ENCODE data around the gene KDELR1.

Gene KDELR1

DNA sequence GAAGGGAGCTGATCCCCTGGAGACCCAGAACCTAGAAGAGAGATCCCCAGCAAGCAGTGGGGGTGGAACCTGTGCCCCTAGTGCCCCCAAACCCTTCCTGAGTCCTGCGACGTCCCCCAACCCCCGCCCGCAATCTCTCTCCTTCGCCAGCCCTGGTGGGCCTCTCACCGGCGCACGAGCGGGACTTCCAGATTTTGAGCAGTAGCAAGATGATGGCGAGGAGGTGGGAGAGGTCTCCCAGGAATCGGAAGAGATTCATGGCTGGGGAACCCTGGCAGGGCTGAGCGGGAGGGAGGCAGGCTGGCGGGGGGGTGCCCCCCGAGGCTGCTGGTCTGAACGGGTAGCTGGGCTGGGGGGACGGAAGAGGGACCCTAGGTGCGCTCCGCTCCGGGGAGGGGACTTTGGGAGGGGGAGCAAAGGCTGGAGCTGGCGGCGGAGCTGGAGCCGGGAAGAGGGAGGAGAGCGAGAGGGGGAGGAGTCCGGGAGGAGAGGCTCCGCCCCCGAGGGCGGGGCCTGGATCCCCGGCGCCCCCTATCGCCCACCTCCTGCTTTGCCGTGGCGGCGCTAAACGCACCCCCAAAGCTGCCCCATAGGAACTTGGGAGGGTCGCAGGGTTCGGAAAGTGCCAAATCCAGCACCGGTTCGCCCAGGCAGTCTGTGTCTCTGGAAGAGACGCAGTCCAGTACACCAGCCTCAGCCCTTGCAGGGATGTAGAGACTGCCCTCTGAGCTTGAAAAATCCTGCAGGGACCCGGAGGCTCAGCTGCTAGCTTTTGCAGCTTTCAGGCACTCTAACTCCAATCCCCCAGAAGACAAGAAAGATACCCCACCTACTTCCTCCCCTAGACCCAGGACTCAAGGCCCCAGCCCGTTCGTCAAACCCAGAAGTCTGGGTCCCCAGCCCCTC is at the start of gene KDELR1:
Gene KDELR1 (minus strand): TSS at position 452 of the 906 bp plus-strand sequence. CDS start 193 bp downstream, at position 259.
- Mint-ChIP-seq H3K27ac (peak within 1 kb of the TSS; percentile 98), H3K4me3 (peak within 1 kb of the TSS; percentile 95), H3K4me1 (peaks cover 49% of the 10 kb centered on the region), H3K9me3 (no peaks in the 10 kb centered on the region), H3K36me3 (peaks cover 31% of the 10 kb centered on the region)
- ATAC-seq (peak; percentile 76), DNase-seq (ENCODE audit: low spot score in 2 of 2) (peak; percentile 89 to 92)

DNA sequence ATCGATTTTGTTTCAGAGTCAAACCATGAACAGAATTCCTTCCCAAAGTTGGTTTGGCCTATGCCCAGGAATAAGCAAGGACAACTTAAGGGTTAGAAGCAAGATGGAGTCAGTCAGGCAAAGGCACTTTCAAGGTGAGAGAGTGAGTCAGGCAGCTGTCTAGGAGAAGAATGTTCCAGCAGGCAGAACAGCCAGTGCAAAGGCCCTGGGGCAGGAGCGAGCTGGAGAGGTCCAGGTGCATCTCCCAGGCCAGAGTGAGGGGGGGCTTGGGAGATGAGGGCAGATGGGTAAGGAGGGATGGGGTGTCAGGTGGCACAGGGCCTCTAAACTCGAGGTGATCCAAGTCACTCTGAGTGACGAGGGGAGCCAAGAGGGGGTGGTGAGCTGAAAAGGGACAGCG is 45.2 kb upstream of the KDELR1 start:
- no peak overlapping the region for H3K27ac Mint-ChIP-seq
- H3K36me3 Mint-ChIP-seq = no peaks in the 10 kb centered on the region
- no peak for DNase-seq (ENCODE audit: low spot score in 2 of 2)
- H3K4me1 Mint-ChIP-seq = no peaks in the 10 kb centered on the region
- no peak for ATAC-seq
- H3K4me3 Mint-ChIP-seq = no peak overlapping the region
- no peaks in the 10 kb centered on the region for H3K9me3 Mint-ChIP-seq

DNA sequence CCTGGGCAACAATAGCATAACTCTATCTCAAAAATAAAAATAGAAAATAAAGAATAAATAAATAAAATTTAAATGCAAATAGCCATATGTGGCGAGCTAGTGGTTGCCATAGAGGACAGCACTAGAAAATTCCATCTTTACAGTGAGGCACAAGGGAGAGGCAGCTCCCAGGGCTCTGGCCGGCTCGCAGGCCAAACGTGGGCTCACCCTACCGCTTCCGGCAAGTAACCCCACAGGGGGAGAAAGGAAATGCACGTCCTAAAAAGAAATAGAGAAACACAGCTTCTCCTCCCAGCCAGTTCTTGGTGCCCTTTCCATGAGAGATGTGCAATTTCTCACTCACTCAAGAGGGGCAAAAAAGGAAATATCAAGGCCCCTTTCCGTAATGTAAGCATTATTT is 42.0 kb upstream of the KDELR1 start:
- H3K9me3 Mint-ChIP-seq = no peaks in the 10 kb centered on the region
- no peaks in the 10 kb centered on the region for H3K36me3 Mint-ChIP-seq
- no peak overlapping the region for H3K27ac Mint-ChIP-seq
- no peaks in the 10 kb centered on the region for H3K4me1 Mint-ChIP-seq
- H3K4me3 Mint-ChIP-seq = no peak overlapping the region
- ATAC-seq (no peak), DNase-seq (ENCODE audit: low spot score in 2 of 2) (no peak)

DNA sequence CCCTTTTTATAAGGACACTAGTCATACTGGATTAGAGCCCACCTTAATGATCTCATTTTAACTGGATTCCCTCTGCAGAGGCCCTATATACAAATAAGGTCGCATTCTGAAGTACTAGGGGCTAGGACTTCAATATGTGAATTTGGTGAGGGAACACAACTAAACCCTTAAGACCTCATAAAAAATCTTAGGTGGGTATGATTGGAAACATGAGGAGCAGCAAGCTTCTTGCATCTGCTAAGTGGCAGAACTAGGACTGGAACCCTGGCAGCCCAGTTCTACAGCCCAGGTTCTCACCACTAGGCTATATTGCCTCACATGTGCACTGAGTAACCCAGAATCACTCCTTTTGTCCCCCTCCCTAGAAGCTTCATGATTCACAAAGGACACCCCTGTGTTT is 37.3 kb upstream of the KDELR1 start:
- Mint-ChIP-seq H3K4me3 (no peak overlapping the region), H3K27ac (no peak overlapping the region), H3K4me1 (peaks cover 7% of the 10 kb centered on the region), H3K36me3 (no peaks in the 10 kb centered on the region), H3K9me3 (no peaks in the 10 kb centered on the region)
- DNase-seq (ENCODE audit: low spot score in 2 of 2) (no peak), ATAC-seq (no peak)

DNA sequence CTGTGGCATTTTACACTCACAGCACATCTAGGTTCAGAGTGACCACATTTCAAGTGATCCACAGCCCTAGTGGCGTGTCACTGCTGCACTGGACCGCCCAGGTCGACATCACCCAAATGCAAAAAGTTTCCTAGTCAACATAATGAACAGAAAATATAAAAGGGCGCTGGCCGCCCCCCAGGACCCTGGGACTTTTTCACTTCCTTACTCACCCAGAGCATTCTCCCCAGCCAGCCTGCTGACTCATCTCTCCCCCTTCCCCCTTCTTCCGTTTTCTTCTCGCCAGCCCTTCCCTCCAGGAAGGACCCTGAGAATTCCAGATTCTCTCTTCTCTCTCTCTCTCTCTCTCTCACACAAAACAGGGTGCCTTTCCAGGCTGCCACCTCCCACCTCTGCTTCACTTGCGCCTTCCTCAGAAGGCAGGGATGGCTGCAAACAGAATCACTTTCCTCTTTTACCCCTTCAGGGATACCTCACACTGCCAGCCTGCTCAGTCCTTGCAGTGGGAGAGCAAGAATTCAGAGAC is 33.4 kb upstream of the KDELR1 start:
- peaks cover 7% of the 10 kb centered on the region for H3K4me1 Mint-ChIP-seq
- no peak overlapping the region for H3K4me3 Mint-ChIP-seq
- H3K27ac Mint-ChIP-seq = no peak overlapping the region
- no peaks in the 10 kb centered on the region for H3K9me3 Mint-ChIP-seq
- DNase-seq (ENCODE audit: low spot score in 2 of 2) = no peak
- ATAC-seq = no peak
- no peaks in the 10 kb centered on the region for H3K36me3 Mint-ChIP-seq

DNA sequence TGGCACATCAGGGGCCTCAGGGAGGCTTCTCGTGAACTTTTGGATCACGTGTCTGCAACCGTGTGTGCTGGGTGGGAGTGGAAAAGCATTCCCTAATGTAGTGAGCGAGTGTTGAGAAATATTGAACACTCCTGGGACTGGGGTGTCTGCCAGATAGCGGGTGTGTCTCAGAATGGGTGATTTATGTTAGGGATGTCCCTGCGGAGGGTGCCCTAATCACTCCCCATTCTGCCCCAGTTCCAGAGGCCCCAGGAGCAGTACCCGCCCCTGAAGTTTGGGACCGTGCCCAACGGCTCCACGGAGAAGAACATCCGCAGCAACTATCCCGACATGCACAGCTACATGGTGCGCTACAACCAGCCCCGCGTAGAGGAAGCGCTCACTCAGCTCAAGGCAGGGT is 30.2 kb upstream of the KDELR1 start:
- H3K36me3 Mint-ChIP-seq = peaks cover 17% of the 10 kb centered on the region
- ATAC-seq (no peak), DNase-seq (ENCODE audit: low spot score in 2 of 2) (no peak)
- H3K27ac Mint-ChIP-seq = no peak overlapping the region
- H3K9me3 Mint-ChIP-seq = no peaks in the 10 kb centered on the region
- H3K4me1 Mint-ChIP-seq = peaks cover 29% of the 10 kb centered on the region
- H3K4me3 Mint-ChIP-seq = no peak overlapping the region

DNA sequence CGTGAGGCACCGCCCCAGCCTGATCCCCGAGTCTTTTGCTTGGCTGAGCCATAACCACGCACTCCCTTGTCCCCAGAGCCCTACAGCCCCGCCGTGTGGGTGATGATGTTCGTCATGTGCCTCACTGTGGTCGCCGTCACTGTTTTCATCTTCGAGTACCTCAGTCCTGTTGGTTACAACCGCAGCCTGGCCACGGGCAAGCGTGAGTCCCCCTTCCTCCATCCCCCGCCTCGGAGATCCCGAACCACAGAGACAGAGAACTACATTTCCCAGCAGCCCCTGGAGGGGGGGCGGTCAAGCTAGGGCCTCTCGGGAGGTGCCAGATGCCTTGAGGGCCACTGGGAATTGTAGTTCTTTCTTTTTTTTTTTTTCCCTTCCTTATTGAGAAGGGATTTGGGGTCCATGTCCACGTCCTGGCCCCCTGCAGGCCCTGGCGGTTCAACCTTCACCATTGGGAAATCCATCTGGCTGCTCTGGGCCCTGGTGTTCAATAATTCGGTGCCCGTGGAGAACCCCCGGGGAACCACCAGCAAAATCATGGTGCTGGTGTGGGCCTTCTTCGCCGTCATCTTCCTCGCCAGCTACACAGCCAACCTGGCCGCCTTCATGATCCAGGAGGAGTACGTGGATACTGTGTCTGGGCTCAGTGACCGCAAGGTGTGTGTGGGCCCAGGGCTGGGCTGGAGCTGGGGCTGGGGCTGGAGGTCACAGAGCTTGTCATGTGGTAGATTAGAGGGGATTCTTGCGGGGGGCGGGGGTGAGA is 28.0 kb upstream of the KDELR1 start:
- Mint-ChIP-seq H3K27ac (peak overlapping the region; percentile 97), H3K4me1 (peaks cover 28% of the 10 kb centered on the region), H3K36me3 (peaks cover 17% of the 10 kb centered on the region), H3K9me3 (no peaks in the 10 kb centered on the region), H3K4me3 (peak overlapping the region; percentile 70)
- ATAC-seq (peak; percentile 90), DNase-seq (ENCODE audit: low spot score in 2 of 2) (peak; percentile 61 to 88)

DNA sequence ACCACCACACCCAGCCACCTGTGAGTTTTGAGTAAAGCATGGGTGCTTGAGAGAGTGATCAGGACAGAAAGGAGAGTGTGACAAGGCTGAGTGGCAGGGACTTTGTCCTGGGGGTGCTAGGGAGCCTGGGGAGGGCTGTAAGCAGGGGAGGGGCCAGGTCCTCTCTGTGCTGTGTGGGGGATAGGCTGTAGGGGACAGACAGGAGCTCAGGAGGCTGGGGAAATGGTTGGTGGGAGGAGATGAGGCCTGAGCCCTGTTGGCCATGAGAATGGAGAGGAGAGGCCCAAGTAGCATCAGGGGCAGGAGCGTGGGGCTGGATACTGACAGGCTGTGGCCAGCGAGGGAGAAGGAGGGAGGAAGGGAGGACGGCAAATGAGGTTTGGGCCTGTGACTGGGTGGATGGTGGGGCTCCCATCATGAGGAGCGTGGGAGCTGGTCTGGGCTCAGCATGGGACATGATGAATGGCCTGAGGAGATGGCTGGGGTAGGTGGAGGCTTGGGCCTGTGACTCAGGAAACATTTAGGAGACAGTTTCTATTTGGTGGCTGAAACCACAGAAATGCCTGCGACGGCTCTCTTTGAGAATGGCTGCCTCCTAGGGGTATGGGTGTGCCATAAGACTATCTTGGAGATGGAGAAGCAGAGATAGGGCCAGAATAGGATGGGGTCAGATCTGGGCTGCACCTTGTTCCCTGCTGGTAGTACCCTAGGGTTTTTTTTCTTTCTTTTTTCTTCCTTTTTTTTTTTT is 27.1 kb upstream of the KDELR1 start:
- no peaks in the 10 kb centered on the region for H3K9me3 Mint-ChIP-seq
- ATAC-seq (peak; percentile 65), DNase-seq (ENCODE audit: low spot score in 2 of 2) (peak in 1 of 2 donors; percentile 54)
- H3K27ac Mint-ChIP-seq = peak overlapping the region; percentile 97
- peaks cover 35% of the 10 kb centered on the region for H3K4me1 Mint-ChIP-seq
- H3K4me3 Mint-ChIP-seq = peak overlapping the region; percentile 70
- peaks cover 17% of the 10 kb centered on the region for H3K36me3 Mint-ChIP-seq

DNA sequence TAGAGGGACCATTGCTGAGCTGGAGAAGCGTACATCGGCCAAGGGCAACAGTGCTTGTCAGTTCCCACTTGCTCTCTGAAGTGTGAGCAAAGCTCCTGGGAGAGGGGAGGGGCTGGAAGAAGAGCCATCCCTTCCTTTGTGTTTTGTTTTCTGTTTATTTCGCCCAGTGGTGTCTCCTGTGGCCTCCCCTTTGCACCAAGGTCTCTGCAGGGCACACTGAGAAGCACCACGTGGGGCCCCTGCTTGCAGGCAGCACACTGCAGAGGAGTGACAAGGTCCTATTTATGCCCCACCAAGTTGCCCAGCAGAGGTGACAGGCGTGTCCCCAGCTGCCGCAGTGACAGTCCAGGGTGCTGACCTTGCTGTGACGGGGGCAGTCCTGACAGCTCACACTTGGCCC is 26.1 kb upstream of the KDELR1 start:
- Mint-ChIP-seq H3K4me3 (no peak overlapping the region), H3K27ac (peak overlapping the region; percentile 97), H3K36me3 (peaks cover 17% of the 10 kb centered on the region), H3K9me3 (no peaks in the 10 kb centered on the region), H3K4me1 (peaks cover 35% of the 10 kb centered on the region)
- no peak for DNase-seq (ENCODE audit: low spot score in 2 of 2)
- ATAC-seq = no peak

DNA sequence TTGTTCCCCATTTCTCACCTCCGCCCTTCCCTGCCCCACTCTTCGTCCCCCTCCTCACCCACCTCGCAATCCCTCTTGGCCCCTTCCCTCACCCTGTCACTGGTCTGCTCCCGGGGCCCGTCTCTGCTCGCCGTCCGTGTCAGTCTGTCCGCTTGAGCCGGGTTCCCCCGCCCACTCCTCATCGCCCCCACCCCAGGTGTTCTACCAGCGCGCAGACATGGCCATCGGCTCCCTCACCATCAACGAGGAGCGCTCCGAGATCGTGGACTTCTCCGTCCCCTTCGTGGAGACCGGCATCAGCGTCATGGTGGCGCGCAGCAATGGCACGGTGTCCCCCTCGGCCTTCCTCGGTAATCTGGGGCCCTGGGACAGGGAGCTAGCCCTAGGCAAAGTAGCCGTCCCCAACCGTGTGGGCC is 24.5 kb upstream of the KDELR1 start:
- DNase-seq (ENCODE audit: low spot score in 2 of 2) (no peak), ATAC-seq (no peak)
- Mint-ChIP-seq H3K9me3 (no peaks in the 10 kb centered on the region), H3K27ac (no peak overlapping the region), H3K4me3 (peak overlapping the region; percentile 74), H3K36me3 (peaks cover 17% of the 10 kb centered on the region), H3K4me1 (peaks cover 35% of the 10 kb centered on the region)

DNA sequence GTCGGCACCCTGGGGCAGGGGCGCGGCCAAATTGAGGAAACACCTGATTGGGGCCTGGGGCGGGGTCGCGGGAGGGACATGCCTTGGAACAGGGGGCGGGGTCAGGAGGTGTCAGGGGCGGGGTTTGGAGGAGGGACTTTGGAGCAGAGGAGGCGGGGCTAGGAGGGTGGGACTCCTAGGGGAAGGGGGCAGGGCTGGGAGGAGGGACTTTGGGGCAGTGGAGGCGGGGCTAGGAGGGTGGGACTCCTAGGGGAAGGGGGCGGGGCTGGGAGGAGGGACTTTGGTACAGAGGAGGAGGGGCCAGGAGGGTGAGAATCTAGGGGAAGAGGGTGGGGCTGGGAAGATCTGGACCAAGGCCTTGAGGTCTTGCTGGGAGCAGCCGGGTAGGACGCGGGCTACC is 24.0 kb upstream of the KDELR1 start:
- ATAC-seq (peak; percentile 22), DNase-seq (ENCODE audit: low spot score in 2 of 2) (peak; percentile 55 to 78)
- Mint-ChIP-seq H3K36me3 (peaks cover 17% of the 10 kb centered on the region), H3K27ac (no peak overlapping the region), H3K4me1 (peaks cover 35% of the 10 kb centered on the region), H3K4me3 (peak overlapping the region; percentile 74), H3K9me3 (no peaks in the 10 kb centered on the region)

DNA sequence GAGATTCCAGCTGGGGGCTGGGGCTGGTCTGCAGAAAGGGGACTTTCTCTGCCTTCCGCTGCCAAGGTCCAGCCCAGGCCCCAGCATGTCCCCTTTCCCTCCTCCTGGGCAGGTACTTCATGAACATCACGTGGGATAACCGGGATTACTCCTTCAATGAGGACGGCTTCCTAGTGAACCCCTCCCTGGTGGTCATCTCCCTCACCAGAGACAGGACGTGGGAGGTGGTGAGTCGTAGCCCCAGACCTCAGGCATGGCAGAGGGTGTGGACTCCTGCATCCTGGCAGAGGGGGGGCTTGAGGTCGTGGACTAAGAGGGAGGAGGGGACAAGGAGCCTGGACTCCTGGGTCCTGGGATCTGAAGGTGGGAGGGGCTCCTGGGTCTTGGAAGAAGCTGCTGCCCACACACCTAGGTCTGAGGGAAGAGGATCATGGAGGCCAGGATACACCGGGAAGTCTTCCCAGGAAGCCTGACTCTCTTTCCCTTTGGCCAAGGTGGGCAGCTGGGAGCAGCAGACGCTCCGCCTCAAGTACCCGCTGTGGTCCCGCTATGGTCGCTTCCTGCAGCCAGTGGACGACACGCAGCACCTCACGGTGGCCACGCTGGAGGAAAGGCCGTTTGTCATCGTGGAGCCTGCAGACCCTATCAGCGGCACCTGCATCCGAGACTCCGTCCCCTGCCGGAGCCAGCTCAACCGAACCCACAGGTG is 22.7 kb upstream of the KDELR1 start:
- DNase-seq (ENCODE audit: low spot score in 2 of 2) (no peak), ATAC-seq (no peak)
- H3K27ac Mint-ChIP-seq = no peak overlapping the region
- peak overlapping the region; percentile 74 for H3K4me3 Mint-ChIP-seq
- peaks cover 29% of the 10 kb centered on the region for H3K4me1 Mint-ChIP-seq
- H3K9me3 Mint-ChIP-seq = no peaks in the 10 kb centered on the region
- H3K36me3 Mint-ChIP-seq = peaks cover 12% of the 10 kb centered on the region

DNA sequence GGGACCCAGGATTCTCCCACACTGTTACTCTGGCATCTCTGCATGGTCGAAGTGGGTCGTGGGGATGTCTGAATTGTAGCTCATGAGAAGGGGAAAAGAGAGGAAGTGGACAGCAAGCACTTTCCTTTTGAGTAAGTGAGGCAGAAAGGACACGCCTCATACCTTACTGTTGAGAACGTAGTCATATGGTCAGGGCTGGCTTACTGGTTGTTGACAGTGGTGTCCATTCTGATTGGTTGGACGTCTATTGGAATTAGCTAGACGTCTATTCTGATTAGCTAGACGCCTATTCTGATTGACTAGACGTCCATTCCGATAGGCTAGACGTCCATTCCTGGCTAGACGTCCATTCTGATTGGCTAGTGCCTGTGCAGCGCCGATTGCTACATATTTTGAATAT is 14.5 kb upstream of the KDELR1 start:
- no peak for ATAC-seq

DNA sequence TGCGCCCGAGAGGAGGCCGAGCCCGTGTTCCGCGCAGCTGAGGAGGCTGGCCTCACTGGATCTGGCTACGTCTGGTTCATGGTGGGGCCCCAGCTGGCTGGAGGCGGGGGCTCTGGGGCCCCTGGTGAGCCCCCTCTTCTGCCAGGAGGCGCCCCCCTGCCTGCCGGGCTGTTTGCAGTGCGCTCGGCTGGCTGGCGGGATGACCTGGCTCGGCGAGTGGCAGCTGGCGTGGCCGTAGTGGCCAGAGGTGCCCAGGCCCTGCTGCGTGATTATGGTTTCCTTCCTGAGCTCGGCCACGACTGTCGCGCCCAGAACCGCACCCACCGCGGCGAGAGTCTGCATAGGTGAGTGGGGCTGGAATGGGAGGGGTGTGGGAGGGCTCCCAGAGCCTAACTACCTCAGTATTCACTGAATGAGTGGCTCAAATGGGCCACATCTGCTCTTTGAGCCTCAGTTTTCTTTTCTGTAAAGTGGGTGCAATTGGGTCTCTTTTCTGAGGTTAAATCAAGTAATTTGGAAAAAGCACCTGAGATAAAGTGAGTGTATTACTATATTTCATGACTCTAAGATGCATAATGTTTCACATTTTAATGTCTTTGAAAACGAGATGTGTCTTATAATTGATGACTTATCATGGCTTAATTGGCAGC is 13.8 kb upstream of the KDELR1 start:
- no peaks in the 10 kb centered on the region for H3K9me3 Mint-ChIP-seq
- no peaks in the 10 kb centered on the region for H3K36me3 Mint-ChIP-seq
- no peak overlapping the region for H3K27ac Mint-ChIP-seq
- no peak for DNase-seq (ENCODE audit: low spot score in 2 of 2)
- H3K4me3 Mint-ChIP-seq = no peak overlapping the region
- no peak for ATAC-seq
- peaks cover 18% of the 10 kb centered on the region for H3K4me1 Mint-ChIP-seq

More for the DNA sequence above, 14.5 kb upstream of the KDELR1 start:
- H3K4me1 Mint-ChIP-seq = peaks cover 18% of the 10 kb centered on the region
- H3K4me3 Mint-ChIP-seq = no peak overlapping the region
- no peak overlapping the region for H3K27ac Mint-ChIP-seq
- no peak for DNase-seq (ENCODE audit: low spot score in 2 of 2)
- no peaks in the 10 kb centered on the region for H3K36me3 Mint-ChIP-seq
- H3K9me3 Mint-ChIP-seq = no peaks in the 10 kb centered on the region

All from stimulated activated effector memory CD8-positive, alpha-beta T cell treated with anti-CD3 and anti-CD28 coated beads, Interleukin-12 subunit alpha, Interleukin-12 subunit beta, amount 100 ng/mL, for 72 hours (primary cell).